Epithelial cell of prostate (primary cell): ENCODE data around the gene ANXA11.
A peak's percentile ranks its signal among the peaks of the same experiment; 100 is the strongest.
"Not testable (repeated sequence)": the region's sequence is repeated elsewhere in the genome, so short reads cannot be mapped to it uniquely, and the experiment has no call there.

Experiments
- DNase-seq: peaks from one replicate; pipeline ENCODE4 v3.0.0-alpha.2; 2011; ENCODE audit warnings: low read depth, low spot score
- H3K27ac ChIP-seq: fragments of 450-650 bp; 2 replicates; pipeline ENCODE4 v1.5.1; 2017; ENCODE audit warnings: mild to moderate bottlenecking

Gene ANXA11

DNA sequence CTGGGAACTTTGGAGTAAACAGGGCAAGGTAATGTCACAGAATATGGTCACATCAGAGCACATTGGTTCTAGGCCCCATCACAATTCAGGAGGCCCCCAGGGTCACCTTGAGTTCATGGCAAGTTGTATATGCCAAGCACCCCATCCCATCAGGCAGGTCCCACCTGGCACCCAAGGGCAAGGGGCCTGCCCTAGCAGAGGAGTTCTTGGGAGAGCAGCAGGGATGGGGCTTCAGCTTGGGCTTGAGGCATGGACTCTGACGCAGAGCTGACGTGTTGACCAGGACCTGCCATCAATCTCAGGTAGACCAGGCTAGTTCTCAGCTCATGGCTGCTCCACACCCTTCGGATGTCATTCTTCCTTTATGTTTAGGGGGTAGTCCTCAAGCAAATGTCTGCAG is 51.9 kb downstream of the ANXA11 start:
- no peak for DNase-seq
- H3K27ac ChIP-seq, result no peak overlapping the region

DNA sequence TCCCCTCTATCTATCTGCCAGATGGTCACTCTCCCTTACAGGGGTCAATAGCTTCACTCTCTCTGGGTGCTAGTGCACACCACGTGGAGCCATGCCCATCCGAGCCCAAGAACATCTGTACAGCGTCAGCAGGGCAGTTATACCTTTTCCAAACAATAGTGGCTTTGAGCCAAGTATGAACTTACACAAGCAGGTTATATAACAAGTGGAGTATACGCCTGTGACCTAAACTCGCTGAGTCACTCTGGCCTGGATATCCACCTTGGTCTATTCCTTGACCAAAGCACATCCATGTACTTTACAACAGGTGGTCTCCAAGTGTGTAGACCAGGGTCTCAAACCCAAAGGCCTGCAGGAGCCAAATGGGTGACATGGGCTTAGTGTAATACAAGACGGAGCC is 52.5 kb downstream of the ANXA11 start:
- no peak overlapping the region for H3K27ac ChIP-seq
- no peak for DNase-seq

DNA sequence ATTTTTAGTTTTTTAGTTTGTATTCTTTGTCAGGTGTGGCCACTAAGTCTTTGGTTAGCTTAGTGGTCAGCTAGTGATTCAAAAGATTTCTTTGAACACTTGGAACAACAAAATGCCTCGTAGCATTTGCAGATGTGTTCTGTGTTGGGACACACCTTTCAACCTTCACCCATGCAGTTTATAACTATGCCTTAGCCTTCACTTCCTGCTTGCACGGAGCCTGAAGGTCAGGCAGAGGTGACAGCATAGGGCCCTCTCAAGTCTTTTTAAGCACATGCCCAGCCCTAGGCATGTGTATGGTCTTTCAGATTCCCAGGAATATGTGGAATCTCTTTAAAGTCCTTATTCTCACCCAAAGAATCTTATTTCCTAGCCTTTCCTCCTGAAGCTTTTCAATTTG is 55.2 kb downstream of the ANXA11 start:
- H3K27ac ChIP-seq, result no peak overlapping the region
- DNase-seq, result no peak

DNA sequence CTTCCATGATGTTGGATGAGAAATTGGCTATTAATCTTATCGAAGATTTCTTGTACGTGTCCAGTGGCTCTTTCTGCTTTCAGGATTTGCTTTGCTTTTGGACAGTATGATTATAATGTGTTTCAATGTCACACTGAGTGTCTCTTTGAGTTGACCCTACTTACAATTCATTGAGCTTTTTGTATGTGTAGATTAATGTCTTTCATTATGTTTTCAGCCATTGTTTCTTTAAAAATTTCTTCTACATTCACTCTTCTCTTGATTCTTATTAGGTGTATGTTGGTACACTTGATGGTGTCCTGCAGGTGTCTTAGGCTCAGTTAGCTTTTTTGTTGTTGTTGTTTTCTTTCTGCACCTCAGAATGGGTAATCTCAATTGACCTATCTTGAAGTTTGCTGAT is 56.2 kb downstream of the ANXA11 start:
- no peak overlapping the region for H3K27ac ChIP-seq
- no peak for DNase-seq

DNA sequence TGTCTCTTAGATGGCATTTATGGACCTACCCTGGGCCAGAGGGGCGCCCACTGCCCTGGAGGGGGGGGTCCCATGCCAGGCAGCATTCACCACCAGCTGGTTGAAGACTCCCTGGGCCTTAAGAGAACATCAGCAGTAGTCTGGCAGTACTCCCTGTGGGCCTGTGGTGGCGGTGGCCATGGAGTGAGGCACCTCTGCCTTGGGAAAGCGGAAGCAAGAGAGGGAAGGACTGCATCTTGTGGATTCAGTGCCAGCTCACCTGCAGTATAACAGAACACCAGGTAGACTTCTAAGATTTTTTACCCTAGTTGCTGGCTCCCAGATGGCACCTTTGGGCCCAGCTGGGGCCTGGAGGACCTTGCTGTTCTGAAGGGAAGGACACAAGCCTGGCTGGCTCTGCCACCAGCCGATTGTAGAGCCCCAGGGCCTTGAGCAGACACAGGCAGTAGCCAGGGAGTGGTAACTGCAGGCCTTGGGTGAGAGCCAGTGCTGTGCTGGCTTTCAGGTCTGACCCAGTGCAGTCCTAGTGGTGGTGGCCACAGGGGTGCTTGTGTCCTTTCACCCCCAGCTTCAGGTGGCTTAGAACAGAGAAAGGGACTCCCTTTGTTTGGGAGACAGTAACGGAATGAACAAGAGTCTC is 57.1 kb downstream of the ANXA11 start:
- H3K27ac ChIP-seq, result peak overlapping the region; percentile 71
- no peak for DNase-seq

DNA sequence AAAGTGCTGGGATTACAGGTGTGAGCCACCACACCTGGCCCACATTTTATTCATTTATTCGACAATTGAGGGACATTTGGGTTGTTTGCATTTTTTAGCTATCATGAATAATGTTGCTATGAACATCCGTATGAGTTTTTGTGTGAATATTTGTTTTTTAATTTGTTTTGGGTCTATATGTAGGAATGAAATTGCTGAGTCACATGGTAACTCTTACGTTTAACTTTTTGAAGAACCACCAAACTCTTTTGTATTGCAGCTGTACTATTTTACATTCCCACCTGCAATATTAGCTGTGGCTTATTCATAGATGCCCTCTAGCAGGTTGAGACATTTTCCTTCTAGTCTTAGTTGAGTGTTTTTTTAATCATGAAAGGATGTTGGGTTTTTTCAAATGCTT is 58.4 kb downstream of the ANXA11 start:
- peak overlapping the region; percentile 71 for H3K27ac ChIP-seq
- no peak for DNase-seq

DNA sequence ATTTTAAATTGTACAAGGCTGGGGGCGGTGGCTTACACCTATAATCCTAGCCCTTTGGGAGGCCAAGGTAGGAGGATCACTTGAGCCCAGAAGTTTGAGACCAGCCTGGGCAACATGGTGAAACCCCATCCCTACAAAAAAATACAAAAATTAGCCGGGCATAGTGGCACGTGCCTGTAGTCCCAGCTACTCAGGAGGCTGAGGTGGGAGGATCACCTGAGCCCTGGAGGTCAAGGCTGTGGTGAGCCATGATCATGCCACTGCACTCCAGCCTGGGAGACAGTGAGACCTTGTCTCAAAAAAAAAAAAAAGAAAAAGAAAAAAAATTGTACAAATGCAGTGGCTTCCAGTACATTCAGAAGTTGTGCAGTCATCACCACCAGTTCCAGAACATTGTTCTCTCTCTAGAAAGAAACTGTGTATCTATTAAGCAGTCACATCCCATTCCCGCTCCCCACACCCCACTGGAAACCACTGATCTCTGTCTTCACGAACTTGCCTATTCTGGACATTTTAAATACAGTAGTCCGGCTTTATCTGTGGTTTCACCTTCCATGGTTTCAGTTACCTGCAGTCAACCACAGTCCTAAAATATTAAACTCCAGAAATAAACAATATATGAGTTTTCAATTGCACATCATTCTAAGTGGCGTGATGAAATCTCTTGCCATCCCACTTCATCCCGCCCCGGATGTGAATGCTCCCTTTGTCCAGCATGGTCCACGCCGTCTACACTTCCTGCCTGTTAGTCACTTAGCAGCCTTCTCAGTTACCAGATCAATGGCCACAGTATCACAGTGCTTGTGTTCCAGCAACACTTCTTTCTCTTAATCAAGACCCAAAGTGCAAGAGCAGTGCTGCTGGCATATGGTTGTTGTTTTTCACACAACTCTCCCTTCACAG is 59.7 kb downstream of the ANXA11 start:
- DNase-seq, result not testable (repeated sequence)

DNA sequence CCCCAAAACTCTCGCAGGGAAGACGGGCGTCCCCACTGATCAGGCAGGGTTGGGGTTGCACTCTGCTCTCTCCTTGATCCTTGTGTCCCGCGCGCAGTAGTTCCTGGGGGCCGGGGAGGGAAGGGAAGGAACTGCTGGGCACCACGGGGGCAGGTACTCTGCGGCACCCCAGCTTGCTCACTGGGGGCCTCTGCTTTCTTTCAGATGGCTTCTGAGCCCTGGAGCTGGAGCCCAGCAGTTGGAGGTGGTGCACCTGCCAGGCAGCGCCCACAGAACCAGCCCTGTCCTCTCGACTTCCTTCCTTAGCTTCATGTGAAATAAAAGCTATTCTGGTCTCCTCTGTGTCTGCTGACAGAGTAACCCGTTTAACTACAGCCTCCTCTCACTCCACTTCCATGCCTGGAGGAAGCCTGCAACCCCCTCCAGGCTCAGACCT is 60.6 kb downstream of the ANXA11 start:
- DNase-seq, result no peak
- H3K27ac ChIP-seq, result peak overlapping the region; percentile 71

More for the DNA sequence above, 59.7 kb downstream of the ANXA11 start:
- peak overlapping the region; percentile 71 for H3K27ac ChIP-seq

DNA sequence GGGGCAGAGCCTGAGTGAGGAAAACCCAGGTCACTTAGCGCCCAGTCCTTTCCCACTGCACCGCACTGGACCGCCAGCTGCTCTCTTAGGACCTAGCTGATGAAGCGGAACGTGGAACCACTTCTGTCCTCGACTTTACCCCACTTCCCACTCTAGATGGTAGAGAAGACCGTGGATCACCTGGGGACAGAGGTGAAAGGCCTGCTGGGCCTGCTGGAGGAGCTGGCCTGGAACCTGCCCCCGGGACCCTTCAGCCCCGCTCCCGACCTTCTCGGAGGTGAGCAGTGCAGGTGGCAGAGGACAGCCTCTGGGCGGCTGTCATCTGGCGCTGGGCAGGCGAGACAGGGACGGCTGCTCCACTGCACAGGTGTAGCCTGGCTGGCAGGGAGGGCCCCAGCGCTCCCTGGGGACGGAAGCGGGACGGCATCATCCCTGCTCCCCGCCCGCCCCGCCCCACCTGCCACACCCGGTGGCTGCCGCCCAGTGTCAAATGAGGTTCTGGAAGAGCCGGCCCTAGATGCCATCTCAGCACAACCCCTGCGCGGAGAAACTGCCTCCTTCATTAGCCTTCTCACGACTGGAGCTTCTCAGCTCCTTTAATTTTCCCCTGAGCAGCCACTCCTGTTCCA is 61.2 kb downstream of the ANXA11 start:
- no peak for DNase-seq
- peak overlapping the region; percentile 71 for H3K27ac ChIP-seq

DNA sequence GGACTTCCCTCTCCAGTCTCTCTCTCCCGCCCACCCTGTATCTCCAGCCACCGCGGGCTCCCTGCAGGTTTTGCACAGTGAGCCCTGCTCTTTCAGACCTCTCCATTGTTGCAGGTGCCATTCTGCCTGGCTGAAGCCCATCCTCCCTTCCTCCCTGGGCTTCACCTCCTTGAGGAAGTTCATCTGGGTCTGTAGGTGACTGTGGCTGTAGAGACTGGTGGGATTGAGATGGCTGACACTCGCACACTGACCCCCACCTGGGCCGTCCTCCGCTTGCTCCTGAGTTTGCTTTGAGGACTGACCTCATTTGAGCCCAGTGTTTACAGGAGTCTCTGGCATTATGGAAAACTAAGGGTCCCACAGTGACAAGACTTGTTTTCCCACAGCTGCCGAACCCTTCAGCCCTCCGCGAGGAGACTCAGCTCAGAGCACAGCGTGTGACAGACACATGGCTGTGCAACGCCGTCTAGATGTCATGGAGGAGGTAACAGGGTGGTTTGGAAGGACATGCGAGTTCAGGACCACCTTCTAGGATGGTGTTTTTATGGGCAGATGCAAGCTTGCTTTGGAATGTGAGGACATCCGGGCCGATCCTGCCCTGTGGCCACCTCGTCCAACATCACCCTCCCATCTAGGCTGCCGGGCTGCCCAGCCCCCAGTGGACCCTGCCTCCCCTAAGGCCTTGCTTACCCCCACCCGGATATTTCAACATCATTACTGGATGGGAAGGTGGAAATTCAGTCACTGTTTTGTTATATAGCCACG is 63.5 kb downstream of the ANXA11 start:
- no peak for DNase-seq
- no peak overlapping the region for H3K27ac ChIP-seq

DNA sequence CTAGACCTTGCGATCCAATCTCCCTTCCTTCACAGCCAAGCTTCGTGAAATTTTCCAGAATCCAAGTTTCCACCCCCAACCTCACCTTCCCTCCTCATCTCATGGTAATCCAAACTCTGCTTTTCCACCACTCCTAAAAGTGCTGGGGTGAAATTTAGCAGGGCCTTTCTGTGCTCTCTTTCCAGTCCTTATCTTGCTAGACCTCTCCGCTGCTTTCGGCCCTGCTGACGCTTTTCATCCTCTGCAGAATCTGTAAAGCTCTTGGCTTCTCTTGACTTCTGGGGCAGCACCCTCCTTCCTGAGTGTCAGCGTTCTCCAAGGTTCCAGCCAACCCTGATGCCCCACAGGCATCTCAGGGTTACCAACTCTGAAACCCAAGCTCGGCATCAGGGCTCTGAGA is 65.1 kb downstream of the ANXA11 start:
- H3K27ac ChIP-seq, result no peak overlapping the region
- no peak for DNase-seq

DNA sequence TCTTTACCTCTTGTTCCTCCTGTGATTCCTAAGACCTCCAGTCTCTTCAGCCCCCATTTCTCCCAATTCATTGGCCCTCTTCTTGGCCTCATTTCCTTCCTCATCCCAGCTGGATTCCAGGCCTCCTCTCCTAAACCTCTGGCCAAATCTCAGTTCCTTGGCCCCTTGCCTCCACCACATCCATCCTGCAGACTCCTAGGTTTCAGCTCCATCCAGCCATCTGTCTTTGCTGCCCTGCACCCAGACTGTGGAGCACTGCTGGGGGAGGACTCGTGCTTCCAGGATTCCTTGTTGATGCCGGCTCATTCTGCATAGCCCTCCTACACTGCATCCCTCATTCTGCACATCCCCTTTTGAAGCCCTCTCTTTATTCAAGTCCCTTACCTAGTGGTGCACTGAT is 66.1 kb downstream of the ANXA11 start:
- no peak for DNase-seq
- H3K27ac ChIP-seq, result no peak overlapping the region

DNA sequence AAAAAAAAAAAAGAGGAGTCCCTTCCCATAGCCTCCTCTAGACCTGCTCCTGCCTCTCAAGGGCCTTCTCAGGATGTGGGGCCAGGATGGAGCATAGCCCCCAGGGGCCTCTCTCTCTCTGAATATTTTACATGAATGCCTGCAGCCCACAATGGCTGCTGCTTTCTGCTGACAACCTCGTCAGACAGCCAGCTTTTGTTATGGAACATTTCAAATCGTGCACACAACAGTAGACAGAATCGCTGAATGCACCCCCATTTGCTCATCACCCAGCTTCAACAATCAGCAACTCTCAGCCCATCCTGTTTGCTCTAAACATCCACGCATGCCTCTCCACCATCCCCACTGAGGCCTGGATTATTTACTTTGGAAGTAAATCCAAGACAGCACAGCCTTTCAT is 67.4 kb downstream of the ANXA11 start:
- no peak for DNase-seq
- no peak overlapping the region for H3K27ac ChIP-seq

DNA sequence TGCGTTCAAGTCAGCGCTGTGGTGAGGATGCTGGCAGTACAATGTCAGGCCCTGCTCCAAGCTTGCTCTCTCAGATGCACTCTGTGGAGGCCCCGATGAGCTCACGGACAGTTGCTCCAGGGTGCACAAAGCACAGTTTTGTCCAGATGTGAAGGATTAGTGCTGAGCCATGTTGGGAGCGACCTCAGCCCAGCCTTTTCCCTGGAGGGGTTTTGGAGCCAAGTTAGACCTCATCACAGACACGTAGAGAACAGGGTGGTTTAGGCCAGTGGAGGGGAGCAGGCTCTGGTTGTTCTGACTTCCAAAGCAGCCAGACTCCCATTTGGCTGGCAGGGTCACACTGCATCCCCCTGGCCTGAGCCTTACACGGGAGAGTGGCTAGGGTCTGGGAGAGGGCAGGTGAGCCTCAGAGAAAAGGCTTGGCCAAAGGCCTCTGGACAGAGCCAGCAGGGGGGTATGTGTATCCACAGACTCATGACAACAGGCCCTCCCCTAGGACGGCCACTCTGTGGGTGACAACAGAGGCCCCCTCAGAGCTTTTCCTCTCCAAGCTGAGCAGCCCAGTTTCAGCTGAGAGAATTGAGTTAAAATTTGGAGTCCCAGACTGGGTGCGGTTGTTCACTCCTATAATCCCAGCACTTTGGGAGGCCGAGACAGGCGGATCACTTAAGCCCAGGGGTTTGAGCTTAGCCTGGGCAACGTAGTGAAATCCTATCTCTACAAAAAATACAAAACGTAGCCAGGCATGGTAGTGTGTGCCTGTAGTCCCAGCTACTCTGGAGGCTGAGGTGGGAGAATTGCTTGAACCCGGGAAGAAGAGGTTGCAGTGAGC is 68.1 kb downstream of the ANXA11 start:
- no peak for DNase-seq
- no peak overlapping the region for H3K27ac ChIP-seq

DNA sequence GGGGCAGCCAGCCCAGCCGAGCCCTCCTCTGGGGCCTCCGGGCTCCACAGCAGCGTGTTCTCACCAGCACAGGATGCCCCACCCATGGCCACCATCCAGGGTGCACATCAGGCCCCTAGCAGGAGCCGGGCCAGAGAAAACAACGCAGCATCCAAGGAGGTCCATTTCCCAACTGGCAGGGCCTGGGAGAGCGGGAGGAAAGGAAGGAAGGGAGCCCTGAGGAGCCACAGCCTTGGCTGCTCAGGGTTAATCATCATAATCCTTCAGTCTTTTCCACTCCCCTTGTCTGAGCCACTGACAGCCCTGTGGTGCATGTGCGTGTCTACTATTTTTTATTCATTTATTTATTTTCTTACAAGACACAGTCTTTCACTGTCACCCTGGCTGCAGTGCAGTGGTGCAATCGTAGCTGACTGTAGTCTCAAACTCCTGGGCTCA is 69.2 kb downstream of the ANXA11 start:
- H3K27ac ChIP-seq, result no peak overlapping the region
- DNase-seq, result no peak

DNA sequence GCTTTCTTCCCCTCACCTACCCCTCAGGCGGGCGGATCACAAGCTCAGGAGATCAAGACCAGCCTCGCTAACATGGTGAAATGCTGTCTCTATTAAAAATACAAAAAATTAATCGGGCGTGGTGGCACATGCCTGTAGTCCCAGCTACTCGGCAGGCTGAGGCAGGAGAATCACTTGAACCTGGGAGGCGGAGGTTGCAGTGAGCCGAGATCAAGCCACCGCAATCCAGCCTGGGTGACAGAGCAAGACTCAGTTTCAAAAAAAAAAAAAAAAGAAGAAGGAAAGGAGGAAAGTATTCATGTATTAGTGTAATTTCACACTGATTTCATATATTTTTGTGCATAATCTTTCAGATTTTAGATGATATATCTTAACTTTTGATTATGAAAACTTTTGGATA is 71.7 kb downstream of the ANXA11 start:
- DNase-seq, H3K27ac ChIP-seq: not testable (repeated sequence)

DNA sequence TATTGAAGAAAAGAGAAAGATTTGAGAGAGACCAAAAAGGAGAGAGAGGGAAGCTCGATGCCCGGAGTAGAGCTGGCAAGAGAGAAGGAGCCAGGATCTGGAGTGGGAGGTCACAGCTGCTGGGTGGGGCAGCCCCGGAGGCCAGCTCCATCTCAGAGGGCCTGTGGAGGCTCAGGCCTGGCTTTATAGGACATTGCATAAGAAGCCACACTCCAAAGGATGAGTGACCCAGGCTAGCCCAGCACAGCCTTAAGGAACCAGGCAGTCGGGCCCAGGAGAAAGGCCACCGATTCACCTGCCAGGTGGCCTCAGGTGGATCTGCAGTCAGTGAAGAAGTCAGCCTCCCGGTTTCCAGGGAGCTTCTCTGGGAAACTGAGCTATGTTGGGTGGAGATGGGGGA is 72.1 kb downstream of the ANXA11 start:
- no peak for DNase-seq
- H3K27ac ChIP-seq, result no peak overlapping the region

DNA sequence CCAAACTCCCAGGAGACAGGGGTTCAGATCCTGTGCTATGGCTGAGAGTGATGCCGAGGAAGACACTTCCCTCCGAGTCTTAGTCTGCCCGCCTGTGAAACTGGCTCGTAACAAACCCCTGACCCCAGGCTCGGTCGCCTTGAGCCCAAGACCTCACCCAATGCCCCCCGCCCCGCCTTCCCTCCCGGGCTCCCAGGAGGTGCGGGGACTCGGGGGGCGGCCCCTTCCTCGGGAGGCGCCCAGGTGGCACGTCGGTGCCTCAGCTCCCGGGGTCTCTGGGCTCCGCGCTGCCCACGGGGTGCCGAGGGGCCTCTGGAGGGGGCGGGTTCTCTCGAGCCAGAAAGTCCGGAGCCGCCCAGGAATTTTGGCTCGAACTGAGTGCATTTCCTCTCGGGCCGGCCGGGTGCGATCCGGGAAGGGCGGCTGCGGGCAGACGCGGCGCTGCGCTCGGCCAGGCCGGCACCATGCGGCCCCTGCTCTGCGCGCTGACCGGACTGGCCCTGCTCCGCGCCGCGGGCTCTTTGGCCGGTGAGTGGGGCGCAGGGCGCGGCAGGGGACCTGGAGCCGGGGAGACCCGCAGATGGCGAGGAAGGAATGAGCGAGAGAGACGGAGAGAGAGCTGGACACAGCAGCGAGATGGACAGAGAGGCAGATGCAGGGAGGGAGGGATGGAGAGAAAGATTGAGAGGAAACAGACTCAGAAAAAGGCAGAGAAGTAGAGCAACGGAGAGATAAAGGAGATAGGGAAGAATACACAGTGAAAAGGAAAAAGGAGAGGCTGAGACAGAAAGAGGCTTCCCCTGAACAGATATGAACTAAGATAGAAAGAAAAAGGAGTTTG is 72.8 kb downstream of the ANXA11 start, which contains the start of gene PLAC9:
Gene PLAC9, plus strand, starts transcription at position 432 of the 841 bp plus-strand sequence. Its CDS starts 33 bp downstream, at position 465.
- DNase-seq, result no peak
- no peak within 1 kb of the TSS for H3K27ac ChIP-seq

DNA sequence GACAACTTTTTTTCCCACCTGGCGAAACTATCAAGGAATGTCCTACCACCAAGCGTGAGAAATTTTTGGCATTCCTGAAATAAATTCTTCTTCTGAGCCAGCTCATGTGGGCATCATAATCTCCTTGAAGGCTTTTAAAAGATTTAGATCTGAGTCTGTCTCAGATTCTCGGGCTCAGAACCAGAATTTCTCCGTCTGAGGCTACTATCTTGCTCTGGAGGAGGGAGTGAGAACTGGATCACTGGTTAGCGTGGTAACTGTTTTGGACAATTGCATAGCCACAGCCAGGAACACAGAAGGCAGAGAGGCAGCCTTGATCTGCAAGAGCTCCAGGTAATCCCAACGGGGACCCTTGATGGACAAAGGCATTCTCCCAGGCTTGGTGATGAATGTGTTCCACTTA is 73.8 kb downstream of the ANXA11 start:
- no peak overlapping the region for H3K27ac ChIP-seq
- DNase-seq, result no peak
